ENCODE data around the gene TOMM6.

TOMM6 gene

GRCh38 chr6:41767112-41767833 lies 20.2 kb upstream of the TOMM6 start:
- no peak overlapping the region for H3K27ac ChIP-seq
- H3K4me1 ChIP-seq (ENCODE audit: low read depth, poor library complexity, severe bottlenecking) = no peaks in the 10 kb centered on the region
- H3K36me3 ChIP-seq (ENCODE audit: insufficient read depth) = no peaks in the 10 kb centered on the region
- H3K9ac ChIP-seq = no peak overlapping the region
- no peaks in the 10 kb centered on the region for H4K20me1 ChIP-seq (ENCODE audit: insufficient read depth)
- H3K4me2 ChIP-seq = no peak overlapping the region
- H3K27me3 ChIP-seq (ENCODE audit: insufficient read depth, low read depth) = no peaks in the 10 kb centered on the region
- H3K4me3 ChIP-seq (IDR thresholded peaks at IDR 0.05; ENCODE audit: insufficient read depth, low read depth, low read length) = no peak overlapping the region
- no peak overlapping the region for H2AFZ ChIP-seq (ENCODE audit: low read depth)
- no peaks in the 10 kb centered on the region for H3K79me2 ChIP-seq (ENCODE audit: insufficient read depth, low read depth)
- TF ChIP-seq CTCF (conservative IDR thresholded peaks at IDR 0.05; ENCODE audit: low read depth, low read length) = no peak

GRCh38 chr6:41768545-41769308 lies 18.8 kb upstream of the TOMM6 start:
- Histone ChIP-seq H3K36me3 (ENCODE audit: insufficient read depth) (no peaks in the 10 kb centered on the region), H3K9ac (no peak overlapping the region), H3K4me1 (ENCODE audit: low read depth, poor library complexity, severe bottlenecking) (no peaks in the 10 kb centered on the region), H3K79me2 (ENCODE audit: insufficient read depth, low read depth) (no peaks in the 10 kb centered on the region), H4K20me1 (ENCODE audit: insufficient read depth) (no peaks in the 10 kb centered on the region), H3K4me2 (no peak overlapping the region), H3K27me3 (ENCODE audit: insufficient read depth, low read depth) (no peaks in the 10 kb centered on the region), H3K4me3 (IDR thresholded peaks at IDR 0.05; ENCODE audit: insufficient read depth, low read depth, low read length) (no peak overlapping the region), H2AFZ (ENCODE audit: low read depth) (no peak overlapping the region), H3K27ac (no peak overlapping the region)
- TF ChIP-seq CTCF (conservative IDR thresholded peaks at IDR 0.05; ENCODE audit: low read depth, low read length) = no peak

- H3K79me2 ChIP-seq (ENCODE audit: insufficient read depth, low read depth) = no peaks in the 10 kb centered on the region
- no peaks in the 10 kb centered on the region for H3K36me3 ChIP-seq (ENCODE audit: insufficient read depth)
- no peaks in the 10 kb centered on the region for H3K27me3 ChIP-seq (ENCODE audit: insufficient read depth, low read depth)
- H3K9ac ChIP-seq = no peak overlapping the region
- H3K4me2 ChIP-seq = no peak overlapping the region
- no peaks in the 10 kb centered on the region for H4K20me1 ChIP-seq (ENCODE audit: insufficient read depth)
- no peak overlapping the region for H3K4me3 ChIP-seq (IDR thresholded peaks at IDR 0.05; ENCODE audit: insufficient read depth, low read depth, low read length)
- H3K27ac ChIP-seq = no peak overlapping the region
- H3K4me1 ChIP-seq (ENCODE audit: low read depth, poor library complexity, severe bottlenecking) = no peaks in the 10 kb centered on the region
- H2AFZ ChIP-seq (ENCODE audit: low read depth) = no peak overlapping the region
- TF ChIP-seq CTCF (conservative IDR thresholded peaks at IDR 0.05; ENCODE audit: low read depth, low read length) = no peak
These were observed 18.1 kb upstream of the TOMM6 start for GRCh38 chr6:41769376-41769775.

- Histone ChIP-seq H3K27me3 (ENCODE audit: insufficient read depth, low read depth) (no peaks in the 10 kb centered on the region), H3K9ac (no peak overlapping the region), H3K36me3 (ENCODE audit: insufficient read depth) (no peaks in the 10 kb centered on the region), H3K4me1 (ENCODE audit: low read depth, poor library complexity, severe bottlenecking) (no peaks in the 10 kb centered on the region), H3K79me2 (ENCODE audit: insufficient read depth, low read depth) (no peaks in the 10 kb centered on the region), H3K27ac (no peak overlapping the region), H3K4me3 (IDR thresholded peaks at IDR 0.05; ENCODE audit: insufficient read depth, low read depth, low read length) (no peak overlapping the region), H4K20me1 (ENCODE audit: insufficient read depth) (no peaks in the 10 kb centered on the region), H3K4me2 (no peak overlapping the region), H2AFZ (ENCODE audit: low read depth) (no peak overlapping the region)
- no peak for TF ChIP-seq CTCF (conservative IDR thresholded peaks at IDR 0.05; ENCODE audit: low read depth, low read length)
These were observed 17.0 kb upstream of the TOMM6 start for GRCh38 chr6:41770381-41771057.
